RWPE2 (cell line): ENCODE measurements around the gene SSTR3.
A peak's percentile ranks its signal among the peaks of the same experiment; 100 is the strongest.

Experiments
- ATAC-seq: fragments of 200-7000 bp; cut with Tn5 transposase; 3 replicates; pipeline ENCODE4 v1.9.1; 2021; ENCODE audit warnings: low read depth
- DNase-seq: peaks from one replicate; pipeline ENCODE4 v3.0.0-alpha.2; 2020; ENCODE audit warnings: low spot score
- H3K27ac ChIP-seq: fragments of 450-650 bp; 2 replicates; pipeline ENCODE4 v1.5.1; 2017; ENCODE audit warnings: mild to moderate bottlenecking; ENCODE audit not compliant: poor library complexity, severe bottlenecking
- H3K27me3 ChIP-seq: fragments of 250-450 bp; sonication (Bioruptor Pico); 2 replicates; pipeline ENCODE4 v1.5.1; 2021; ENCODE audit warnings: mild to moderate bottlenecking, moderate library complexity; ENCODE audit not compliant: insufficient read depth, poor library complexity, severe bottlenecking
- H3K36me3 ChIP-seq: fragments of 250-450 bp; sonication (Bioruptor Pico); 2 replicates; pipeline ENCODE4 v1.5.1; 2020; ENCODE audit warnings: low read depth, mild to moderate bottlenecking, moderate library complexity
- H3K4me1 ChIP-seq: fragments of 250-450 bp; sonication (Bioruptor Pico); 2 replicates; pipeline ENCODE4 v1.5.1; 2021; ENCODE audit warnings: mild to moderate bottlenecking, moderate library complexity; ENCODE audit not compliant: insufficient read depth, poor library complexity, severe bottlenecking
- H3K4me3 ChIP-seq: fragments of 250-450 bp; sonication (Bioruptor Pico); 2 replicates; pipeline ENCODE4 v1.5.1; 2021; ENCODE audit warnings: mild to moderate bottlenecking, moderate library complexity; ENCODE audit not compliant: severe bottlenecking
- H3K9me3 ChIP-seq: fragments of 250-450 bp; sonication (Bioruptor Pico); 2 replicates; pipeline ENCODE4 v1.5.1; 2021; ENCODE audit warnings: mild to moderate bottlenecking, moderate library complexity; ENCODE audit not compliant: severe bottlenecking
- TF ChIP-seq, protein P1 (sequence below): fragments of 450-650 bp; IDR thresholded peaks from one replicate; pipeline ENCODE4 v1.5.1; 2017; ENCODE audit warnings: mild to moderate bottlenecking, moderate library complexity; ENCODE audit not compliant: poor library complexity, severe bottlenecking

The SSTR3 gene

GRCh38 chr22:37258753-37259401 lies 46.6 kb upstream of the SSTR3 start:
- H3K4me3 ChIP-seq = no peak overlapping the region
- no peak for ATAC-seq

DNA sequence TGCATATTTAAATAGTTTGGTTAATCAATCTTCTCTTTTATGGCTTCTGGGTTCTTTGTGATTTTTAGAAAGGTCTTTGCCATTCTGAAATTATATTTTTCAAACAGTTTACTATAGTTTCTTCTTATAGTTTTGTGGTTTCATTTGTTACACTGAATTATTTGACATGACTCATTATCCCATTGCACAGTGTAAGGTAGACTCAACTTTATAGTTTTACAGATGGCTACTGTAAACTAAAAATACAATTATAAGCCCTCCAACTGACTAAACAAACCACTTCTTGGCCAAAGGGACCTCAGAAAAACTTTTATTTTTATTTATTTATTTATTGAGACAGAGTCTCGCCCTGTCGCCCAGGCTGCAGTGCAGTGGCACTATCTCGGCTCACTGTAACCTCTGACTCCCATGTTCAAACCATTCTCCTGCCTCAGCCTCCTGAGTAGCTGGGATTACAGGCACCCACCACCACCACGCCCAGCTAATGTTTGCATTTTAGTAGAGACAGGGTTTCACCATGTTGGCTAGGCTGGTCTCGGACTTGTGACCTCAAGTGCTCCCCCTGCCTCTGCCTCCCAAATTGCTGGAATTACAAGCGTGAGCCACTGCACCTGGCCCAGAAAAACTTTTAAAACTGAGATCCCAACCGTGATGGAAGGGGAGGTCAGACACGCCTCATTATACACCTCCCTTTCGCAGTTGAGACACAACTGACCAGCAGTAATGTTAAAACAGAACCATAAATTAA lies 45.9 kb upstream of the SSTR3 start:
- H3K36me3 ChIP-seq = no peaks in the 10 kb centered on the region
- TF ChIP-seq, protein P1, sequence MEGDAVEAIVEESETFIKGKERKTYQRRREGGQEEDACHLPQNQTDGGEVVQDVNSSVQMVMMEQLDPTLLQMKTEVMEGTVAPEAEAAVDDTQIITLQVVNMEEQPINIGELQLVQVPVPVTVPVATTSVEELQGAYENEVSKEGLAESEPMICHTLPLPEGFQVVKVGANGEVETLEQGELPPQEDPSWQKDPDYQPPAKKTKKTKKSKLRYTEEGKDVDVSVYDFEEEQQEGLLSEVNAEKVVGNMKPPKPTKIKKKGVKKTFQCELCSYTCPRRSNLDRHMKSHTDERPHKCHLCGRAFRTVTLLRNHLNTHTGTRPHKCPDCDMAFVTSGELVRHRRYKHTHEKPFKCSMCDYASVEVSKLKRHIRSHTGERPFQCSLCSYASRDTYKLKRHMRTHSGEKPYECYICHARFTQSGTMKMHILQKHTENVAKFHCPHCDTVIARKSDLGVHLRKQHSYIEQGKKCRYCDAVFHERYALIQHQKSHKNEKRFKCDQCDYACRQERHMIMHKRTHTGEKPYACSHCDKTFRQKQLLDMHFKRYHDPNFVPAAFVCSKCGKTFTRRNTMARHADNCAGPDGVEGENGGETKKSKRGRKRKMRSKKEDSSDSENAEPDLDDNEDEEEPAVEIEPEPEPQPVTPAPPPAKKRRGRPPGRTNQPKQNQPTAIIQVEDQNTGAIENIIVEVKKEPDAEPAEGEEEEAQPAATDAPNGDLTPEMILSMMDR = no peak
- H3K4me1 ChIP-seq = peaks cover 22% of the 10 kb centered on the region
- H3K9me3 ChIP-seq = no peaks in the 10 kb centered on the region
- ATAC-seq (no peak), DNase-seq (no peak)
- no peak overlapping the region for H3K27ac ChIP-seq
- no peak overlapping the region for H3K4me3 ChIP-seq
- no peaks in the 10 kb centered on the region for H3K27me3 ChIP-seq

More at GRCh38 chr22:37258753-37259401, 46.6 kb upstream of the SSTR3 start:
- no peak overlapping the region for H3K27ac ChIP-seq
- TF ChIP-seq, protein P1 = no peak
- no peaks in the 10 kb centered on the region for H3K27me3 ChIP-seq
- no peaks in the 10 kb centered on the region for H3K36me3 ChIP-seq
- peak; percentile 23 for DNase-seq
- no peaks in the 10 kb centered on the region for H3K9me3 ChIP-seq
- H3K4me1 ChIP-seq = peaks cover 18% of the 10 kb centered on the region

- DNase-seq (peak; percentile 34), ATAC-seq (no peak)
- Histone ChIP-seq H3K4me3 (no peak overlapping the region), H3K27me3 (no peaks in the 10 kb centered on the region), H3K9me3 (no peaks in the 10 kb centered on the region), H3K27ac (peak overlapping the region; percentile 92), H3K36me3 (no peaks in the 10 kb centered on the region), H3K4me1 (peaks cover 22% of the 10 kb centered on the region)
- TF ChIP-seq, protein P1 = no peak
These were observed 43.9 kb upstream of the SSTR3 start for GRCh38 chr22:37256075-37256726.

- Histone ChIP-seq H3K36me3 (no peaks in the 10 kb centered on the region), H3K9me3 (no peaks in the 10 kb centered on the region)
- ATAC-seq = no peak
These were observed 43.3 kb upstream of the SSTR3 start for GRCh38 chr22:37255558-37256006.

More at GRCh38 chr22:37255558-37256006, 43.3 kb upstream of the SSTR3 start:
- no peak overlapping the region for H3K4me3 ChIP-seq
- DNase-seq = no peak
- no peaks in the 10 kb centered on the region for H3K27me3 ChIP-seq
- TF ChIP-seq, protein P1 = no peak
- peak overlapping the region; percentile 92 for H3K27ac ChIP-seq
- H3K4me1 ChIP-seq = peaks cover 22% of the 10 kb centered on the region
